ENCODE data around the gene CLMP. TPM values are rescaled to one million over a fixed set of nuclear protein-coding genes. Genes with fewer than 3 reads are reported as not detected.

Gene CLMP
- total and polyA plus RNA-seq, 2 experiments from 2014 or later = 7.1 to 18.4 TPM

GRCh38 chr11:123161376-123162030, 33.5 kb downstream of the CLMP start (continued):
- no peak for TF ChIP-seq CTCF (conservative IDR thresholded peaks at IDR 0.05; ENCODE audit: low read depth in 2 of 2)
- no peak for TF ChIP-seq ETS1 (IDR thresholded peaks at IDR 0.05)

- H3K27ac Mint-ChIP-seq = peak overlapping the region; percentile 17; the same call in 1 of the 2 replicates
- H3K4me1 Mint-ChIP-seq = peaks cover 11% of the 10 kb centered on the region
- H3K36me3 ChIP-seq (ENCODE audit: insufficient read depth) = no peaks in the 10 kb centered on the region
- ATAC-seq (no peak), DNase-seq (ENCODE audit: low spot score) (no peak)
- no peaks in the 10 kb centered on the region for H3K27me3 ChIP-seq (ENCODE audit: insufficient read depth)
- H3K79me2 ChIP-seq (replicated peaks; ENCODE audit: insufficient read depth) = peaks cover 6% of the 10 kb centered on the region
- no peak overlapping the region for H3K4me3 ChIP-seq
- no peak overlapping the region for H3K27ac ChIP-seq (ENCODE audit: low read depth)
- H3K4me3 Mint-ChIP-seq = no peak overlapping the region
- H3K9me3 Mint-ChIP-seq = no peaks in the 10 kb centered on the region
- H2AFZ ChIP-seq = no peak overlapping the region
- H3K4me1 ChIP-seq (ENCODE audit: insufficient read depth) = peaks cover 3% of the 10 kb centered on the region; the same call in 1 of the 2 replicates
- H4K20me1 ChIP-seq (replicated peaks; ENCODE audit: insufficient read depth) = no peaks in the 10 kb centered on the region; the same call in 1 of the 2 replicates
- no peaks in the 10 kb centered on the region; the same call in 1 of the 2 replicates for H3K9me2 ChIP-seq (ENCODE audit: insufficient read depth)
- no peaks in the 10 kb centered on the region for H3F3A ChIP-seq (replicated peaks; ENCODE audit: low read depth)
- no peak overlapping the region for H3K4me2 ChIP-seq
- H3K27me3 Mint-ChIP-seq (ENCODE audit: insufficient read depth, low read depth, poor library complexity) = peaks cover 5% of the 10 kb centered on the region
- H3K36me3 Mint-ChIP-seq (ENCODE audit: low read depth) = peaks cover 4% of the 10 kb centered on the region; the same call in 1 of the 3 replicates
- no peak for TF ChIP-seq ZNF331 (CRISPR knock-in tag; IDR thresholded peaks at IDR 0.05; ENCODE audit: low read depth)
- no peak for TF ChIP-seq JUNB (IDR thresholded peaks at IDR 0.05; ENCODE audit: unreplicated experiment)
- TF ChIP-seq ZNF462 (CRISPR knock-in tag; IDR thresholded peaks at IDR 0.05) = no peak
- no peak for TF ChIP-seq EZH2 (IDR thresholded peaks at IDR 0.05; ENCODE audit: low read depth, unreplicated experiment)
- no peak for TF ChIP-seq CTCF (conservative IDR thresholded peaks at IDR 0.05; ENCODE audit: low read depth in 2 of 2)
- TF ChIP-seq EZH2phosphoT487 (IDR thresholded peaks at IDR 0.05; ENCODE audit: unreplicated experiment) = no peak
- no peak for TF ChIP-seq NANOG (IDR thresholded peaks at IDR 0.05; ENCODE audit: borderline replicate concordance)
- no peak for TF ChIP-seq STAT1 (IDR thresholded peaks at IDR 0.05; ENCODE audit: unreplicated experiment)
Observed at GRCh38 chr11:123159183-123159857, 35.7 kb downstream of the CLMP start.
